ENCODE measurements around the gene ALCAM.
"Not testable (repeated sequence)": the region's sequence is repeated elsewhere in the genome, so short reads cannot be mapped to it uniquely, and the experiment has no call there.

The ALCAM gene

GRCh38 chr3:105402287-105402801 lies 35.6 kb downstream of the ALCAM start:
- TF ChIP-seq CTCF (IDR thresholded peaks at IDR 0.05; ENCODE audit: low read depth, low read length, missing control alignments), result no peak
- H3K27me3 ChIP-seq (replicated peaks), result no peaks in the 10 kb centered on the region
- no peaks in the 10 kb centered on the region for H3K36me3 ChIP-seq (replicated peaks)
- DNase-seq, result peak; percentile 76
- in situ Hi-C loops (cut with HindIII; ENCODE audit: low pct_ligation_motif_present, low sequenced_read_pairs), result no loop called here
- H3K4me3 ChIP-seq (ENCODE audit: low read depth, low read length), result no peak overlapping the region
- H3K27ac ChIP-seq, result peak overlapping the region; percentile 89

GRCh38 chr3:105403034-105403433 lies 36.3 kb downstream of the ALCAM start:
- H3K36me3 ChIP-seq (replicated peaks); in situ Hi-C loops (cut with HindIII; ENCODE audit: low pct_ligation_motif_present, low sequenced_read_pairs): not testable (repeated sequence)

GRCh38 chr3:105406268-105406667 lies 39.6 kb downstream of the ALCAM start:
- Histone ChIP-seq H3K36me3 (replicated peaks) (no peaks in the 10 kb centered on the region), H3K27me3 (replicated peaks) (no peaks in the 10 kb centered on the region), H3K4me3 (ENCODE audit: low read depth, low read length) (no peak overlapping the region), H3K27ac (no peak overlapping the region)
- in situ Hi-C loops (cut with HindIII; ENCODE audit: low pct_ligation_motif_present, low sequenced_read_pairs), result no loop called here
- no peak for DNase-seq
- no peak for TF ChIP-seq CTCF (IDR thresholded peaks at IDR 0.05; ENCODE audit: low read depth, low read length, missing control alignments)

More at GRCh38 chr3:105403034-105403433, 36.3 kb downstream of the ALCAM start:
- DNase-seq; H3K4me3 ChIP-seq (ENCODE audit: low read depth, low read length); H3K27ac ChIP-seq; H3K27me3 ChIP-seq (replicated peaks): not testable (repeated sequence)

GRCh38 chr3:105409364-105409763 lies 42.7 kb downstream of the ALCAM start:
- H3K27me3 ChIP-seq (replicated peaks), result no peaks in the 10 kb centered on the region
- in situ Hi-C loops (cut with HindIII; ENCODE audit: low pct_ligation_motif_present, low sequenced_read_pairs), result no loop called here
- H3K4me3 ChIP-seq (ENCODE audit: low read depth, low read length), result no peak overlapping the region
- H3K36me3 ChIP-seq (replicated peaks), result no peaks in the 10 kb centered on the region
- no peak for DNase-seq
- TF ChIP-seq CTCF (IDR thresholded peaks at IDR 0.05; ENCODE audit: low read depth, low read length, missing control alignments), result no peak
- no peak overlapping the region for H3K27ac ChIP-seq

GRCh38 chr3:105413343-105413887 lies 46.7 kb downstream of the ALCAM start:
- no peaks in the 10 kb centered on the region for H3K27me3 ChIP-seq (replicated peaks)
- DNase-seq, result no peak
- no peaks in the 10 kb centered on the region for H3K36me3 ChIP-seq (replicated peaks)
- TF ChIP-seq CTCF (IDR thresholded peaks at IDR 0.05; ENCODE audit: low read depth, low read length, missing control alignments), result no peak
- no peak overlapping the region for H3K27ac ChIP-seq
- H3K4me3 ChIP-seq (ENCODE audit: low read depth, low read length), result no peak overlapping the region
- in situ Hi-C loops (cut with HindIII; ENCODE audit: low pct_ligation_motif_present, low sequenced_read_pairs), result no loop called here

- Histone ChIP-seq H3K36me3 (replicated peaks) (no peaks in the 10 kb centered on the region), H3K27me3 (replicated peaks) (no peaks in the 10 kb centered on the region), H3K4me3 (ENCODE audit: low read depth, low read length) (no peak overlapping the region), H3K27ac (no peak overlapping the region)
- peak; percentile 50 for DNase-seq
- in situ Hi-C loops (cut with HindIII; ENCODE audit: low pct_ligation_motif_present, low sequenced_read_pairs), result no loop called here
- TF ChIP-seq CTCF (IDR thresholded peaks at IDR 0.05; ENCODE audit: low read depth, low read length, missing control alignments), result no peak
Measured at GRCh38 chr3:105414841-105415240, 48.1 kb downstream of the ALCAM start.
